ENCODE data around the gene ADCY10.

DNA sequence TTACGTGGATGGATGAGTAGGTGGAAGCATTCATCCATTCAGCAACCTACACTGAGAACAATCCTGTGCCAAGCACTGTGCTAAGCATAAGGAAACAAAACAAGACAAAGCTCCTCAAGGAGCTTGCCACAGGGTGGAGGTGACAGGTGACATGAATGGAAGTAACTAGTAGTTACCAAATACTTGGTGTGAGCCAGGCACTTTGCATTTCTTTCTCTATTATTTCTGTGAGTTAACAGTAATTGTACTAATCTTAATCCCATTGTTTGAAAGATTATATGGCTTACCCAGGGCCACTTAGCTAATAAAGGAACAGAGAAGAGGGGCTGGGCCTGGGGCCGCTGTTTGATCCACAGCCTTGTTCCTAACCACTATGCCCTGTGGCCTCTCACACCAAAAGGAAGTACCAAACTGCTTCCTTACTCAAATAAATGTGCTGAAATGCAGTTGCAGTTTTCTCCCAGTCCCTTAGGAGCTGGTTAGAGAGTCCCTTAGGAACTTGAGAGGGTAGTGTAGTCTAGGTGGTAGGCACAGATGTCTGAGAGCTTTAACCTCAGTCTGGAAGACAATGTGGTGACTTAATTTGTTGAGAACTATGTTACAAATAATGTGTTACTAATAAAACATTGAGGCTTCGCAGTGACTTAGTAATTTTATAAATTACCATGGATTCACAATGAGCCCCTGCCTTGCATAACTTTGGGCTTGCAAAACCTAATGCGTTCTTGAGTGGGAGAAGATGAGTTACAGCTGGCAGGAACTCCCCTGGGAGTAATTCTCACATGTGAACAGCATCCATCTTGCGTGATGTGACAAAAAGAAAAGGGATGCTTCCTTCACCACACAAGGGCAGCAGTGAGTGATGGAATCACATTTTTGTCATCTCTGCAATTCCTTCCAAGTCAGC lies 122.4 kb downstream of the ADCY10 start:
- TF ChIP-seq CTCF (conservative IDR thresholded peaks at IDR 0.05; ENCODE audit: low read depth in 2 of 2) (peak in 1 of 2 experiments; percentile 23; a peak in 2 of 4 replicates), EZH2 (IDR thresholded peaks at IDR 0.05; ENCODE audit: low read depth, unreplicated experiment) (no peak), POLR2AphosphoS5 (IDR thresholded peaks at IDR 0.05; ENCODE audit: low read depth) (no peak), JUNB (IDR thresholded peaks at IDR 0.05; ENCODE audit: unreplicated experiment) (no peak)

All from GM23338 (cell line).